NCI-H2196 treated with DMSO at 0.1 percent for 48 hours (cell line): ENCODE measurements around the gene SLC26A9.

Experiments
- DNase-seq: peaks from one replicate; lab custom pipeline; 2025; ENCODE audit not compliant: unreplicated experiment; lab: John Stamatoyannopoulos, UW

Gene SLC26A9

DNA sequence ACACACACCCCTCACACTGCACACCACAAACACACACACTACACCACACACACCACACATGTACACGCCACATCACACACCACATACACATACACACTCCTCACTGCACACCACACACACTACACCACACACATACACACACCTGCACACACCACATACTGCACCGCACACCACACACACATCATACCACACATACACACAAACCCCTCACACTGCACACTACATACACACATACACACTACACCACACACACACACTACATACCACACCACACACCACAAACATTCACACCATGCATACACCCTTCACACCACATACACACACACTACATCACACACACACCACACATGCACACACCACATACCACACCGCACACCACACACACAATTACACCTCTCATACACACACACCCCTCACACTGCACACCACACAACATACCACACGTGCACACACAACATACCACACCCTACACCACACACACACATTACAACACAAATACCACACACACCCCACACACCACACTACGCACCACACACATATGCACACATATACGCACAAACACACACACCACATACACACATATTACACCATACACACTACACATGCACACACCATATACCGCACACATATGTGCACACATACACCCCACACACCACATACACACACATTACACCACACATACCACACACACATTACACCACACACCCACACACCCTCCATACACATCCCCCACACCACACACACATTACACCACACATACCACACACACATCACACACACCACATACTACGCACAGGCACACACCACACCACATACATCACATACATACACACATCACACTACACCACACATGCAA lies 30.3 kb upstream of the SLC26A9 start:
- no peak for DNase-seq

DNA sequence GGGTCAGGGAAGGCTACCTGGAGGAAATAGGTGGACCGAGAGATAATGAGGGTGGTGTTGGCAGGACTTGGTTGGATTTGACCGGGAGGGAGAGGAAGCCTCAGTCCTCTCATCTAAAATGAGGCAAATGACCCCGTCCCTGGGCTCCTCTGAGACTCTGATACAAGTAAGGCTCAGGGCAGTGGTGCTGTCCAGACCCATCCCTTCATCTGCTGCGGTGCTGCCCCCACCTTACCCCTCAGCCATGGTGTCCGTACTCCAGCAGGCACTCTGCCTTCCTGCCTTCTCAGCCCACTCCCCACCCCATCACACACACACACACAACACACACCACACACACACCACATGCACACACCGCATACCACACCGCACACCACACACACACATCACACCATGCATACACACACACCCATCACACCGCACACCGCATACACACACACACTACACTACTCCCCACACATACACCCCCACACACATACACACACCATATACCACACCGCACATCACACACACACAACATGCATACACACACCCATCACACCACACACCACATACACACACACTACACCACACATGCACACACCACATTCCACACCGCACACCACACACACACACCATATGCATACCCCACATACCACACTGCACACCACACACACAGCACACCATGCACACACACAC lies 29.4 kb upstream of the SLC26A9 start:
- no peak for DNase-seq

DNA sequence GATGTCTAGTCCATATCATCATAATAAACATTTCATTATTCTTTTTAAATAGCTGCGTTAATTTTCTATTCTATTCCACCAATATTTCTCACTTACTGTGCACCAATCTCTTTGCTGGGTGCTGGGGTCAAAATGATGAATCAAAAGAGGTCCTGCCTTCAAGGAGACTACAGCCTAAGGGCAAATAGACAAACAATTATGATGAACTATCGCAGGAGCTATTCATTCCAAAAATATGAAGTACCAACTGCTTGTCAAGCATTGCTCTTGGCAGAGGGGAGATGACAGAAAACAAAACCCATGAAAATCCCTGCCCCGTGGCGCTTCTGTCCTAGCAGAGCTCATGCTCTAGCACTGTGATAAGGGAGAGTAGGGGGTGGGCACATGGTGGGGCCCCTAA lies 28.8 kb upstream of the SLC26A9 start:
- no peak for DNase-seq

DNA sequence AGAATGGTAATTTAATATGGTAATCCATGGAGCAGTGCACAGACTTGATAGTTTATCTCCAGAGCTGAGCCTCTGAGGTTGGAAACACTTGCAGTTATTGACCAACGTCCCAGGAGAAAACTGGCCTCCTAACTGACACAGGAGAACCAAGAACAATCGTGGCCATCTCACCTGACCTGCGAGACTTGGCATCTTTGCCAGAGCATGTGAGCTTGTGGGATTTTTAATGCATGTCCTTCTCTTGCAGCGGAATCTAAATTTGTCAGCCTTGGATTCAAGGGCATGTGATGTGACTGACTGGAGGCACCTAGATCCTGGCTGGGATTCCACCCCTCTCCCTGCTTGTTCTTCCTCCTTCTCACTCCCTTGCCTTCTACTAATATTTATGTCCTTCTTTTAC lies 27.8 kb upstream of the SLC26A9 start:
- no peak for DNase-seq

DNA sequence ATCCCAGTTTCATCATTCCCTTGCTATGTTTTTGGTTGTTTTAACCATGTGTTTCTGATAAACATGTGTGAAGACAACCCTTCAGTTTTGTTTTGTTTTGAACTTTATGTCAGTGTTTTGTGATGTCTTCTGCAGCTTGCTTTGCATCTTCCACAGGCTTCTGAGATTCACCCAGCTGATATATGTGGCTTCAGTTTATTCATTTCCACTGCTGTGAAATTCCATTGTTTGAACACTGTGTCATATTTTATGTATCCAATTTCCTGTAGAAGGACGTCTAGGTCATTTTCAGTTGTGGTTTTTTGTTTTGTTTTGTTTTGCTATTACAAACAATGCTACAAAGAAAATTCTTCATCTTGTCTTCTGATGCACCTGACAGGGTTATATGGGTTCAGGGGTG lies 27.2 kb upstream of the SLC26A9 start:
- no peak for DNase-seq

DNA sequence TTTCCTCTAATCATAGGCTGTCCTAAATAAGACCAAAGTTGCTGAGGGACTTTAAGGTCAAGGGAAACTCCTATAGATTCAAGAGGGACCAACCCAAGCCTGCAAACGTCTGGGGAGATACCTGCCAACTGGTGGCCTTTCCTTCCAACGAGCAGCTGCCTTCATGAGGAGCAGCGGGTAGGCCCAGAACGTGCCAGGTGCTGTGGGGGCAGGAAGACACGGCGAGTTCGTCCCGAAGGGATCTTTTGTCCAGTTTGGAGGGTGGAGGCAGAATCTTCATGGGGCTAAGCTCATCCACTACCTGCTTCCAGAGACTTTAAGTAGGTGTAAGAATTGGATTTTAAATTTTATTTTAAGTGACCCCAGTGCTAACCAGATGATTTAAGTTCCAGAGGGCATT lies 26.0 kb upstream of the SLC26A9 start:
- DNase-seq, result no peak

- DNase-seq, result no peak
Observed at GRCh38 chr1:205967554-205968335, 24.5 kb upstream of the SLC26A9 start.

- peak; percentile 92 for DNase-seq
Observed at GRCh38 chr1:205965036-205965884, 22.0 kb upstream of the SLC26A9 start.

- DNase-seq, result no peak
Observed at GRCh38 chr1:205963352-205964155, 20.3 kb upstream of the SLC26A9 start.

GRCh38 chr1:205962821-205963221 lies 19.6 kb upstream of the SLC26A9 start:
- no peak for DNase-seq

DNA sequence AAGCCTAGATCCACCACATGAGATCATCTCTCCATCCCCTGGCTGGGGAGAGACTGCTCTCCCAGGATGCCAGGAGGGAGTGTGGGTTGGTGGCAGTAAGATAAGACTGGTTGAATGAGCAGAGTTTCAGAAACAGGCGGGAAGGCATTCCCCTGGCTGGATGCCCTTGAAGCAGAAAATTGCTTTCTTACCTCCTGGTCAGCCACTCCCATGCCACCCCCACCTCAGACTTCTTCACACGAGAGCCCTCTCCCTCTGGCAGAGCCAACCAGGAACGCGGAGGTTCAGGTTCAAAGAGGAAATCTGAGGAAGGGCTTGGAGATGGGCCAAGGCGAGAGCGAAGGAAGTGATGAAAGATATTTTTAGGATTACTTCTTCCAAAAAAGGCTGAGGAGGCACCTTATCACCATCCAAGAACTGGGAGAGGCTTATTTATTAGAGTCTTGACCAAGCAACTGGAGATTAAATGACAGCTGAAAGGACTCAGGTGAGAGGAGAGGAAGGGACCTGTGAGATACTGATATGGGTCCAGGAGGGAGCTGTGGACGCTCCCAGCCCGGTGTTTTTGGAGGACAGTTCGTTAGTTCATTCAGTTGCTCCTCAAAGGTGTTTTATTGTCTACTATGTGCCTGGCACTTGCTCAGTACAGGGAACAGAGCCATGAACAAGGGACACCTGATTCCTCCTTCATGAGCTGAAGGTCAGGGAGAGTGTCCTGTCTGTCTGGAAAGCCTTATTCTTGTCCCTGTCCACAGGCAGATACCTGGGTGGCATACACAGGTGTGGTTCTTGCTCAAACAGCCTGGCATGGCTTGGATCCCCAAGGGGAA lies 18.9 kb upstream of the SLC26A9 start:
- DNase-seq, result peak; percentile 88

DNA sequence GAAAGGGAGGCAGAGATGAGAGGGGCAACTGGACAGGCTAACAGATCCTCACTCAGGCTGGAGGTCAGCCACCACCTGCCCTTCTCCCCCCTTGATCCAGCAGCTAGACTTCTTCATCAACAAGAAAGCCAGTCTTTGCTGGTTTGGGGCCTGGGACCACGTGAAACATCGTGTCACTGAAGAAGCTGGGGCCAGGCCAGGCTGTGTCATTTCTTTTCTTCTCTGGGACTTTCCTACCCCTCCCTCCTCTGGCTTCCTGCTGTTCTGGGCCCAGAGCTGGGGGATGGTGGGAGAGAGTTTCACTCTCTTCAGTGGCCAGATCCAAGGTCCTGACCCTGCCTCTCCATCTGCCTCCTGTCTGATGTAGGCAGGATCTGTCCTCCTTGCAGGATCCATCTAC lies 18.1 kb upstream of the SLC26A9 start:
- DNase-seq, result peak; percentile 76

GRCh38 chr1:205959789-205960188 lies 16.5 kb upstream of the SLC26A9 start:
- DNase-seq, result no peak

- no peak for DNase-seq
Observed at GRCh38 chr1:205955499-205955898, 12.2 kb upstream of the SLC26A9 start.

GRCh38 chr1:205954819-205955404 lies 11.7 kb upstream of the SLC26A9 start:
- DNase-seq, result peak; percentile 33

DNA sequence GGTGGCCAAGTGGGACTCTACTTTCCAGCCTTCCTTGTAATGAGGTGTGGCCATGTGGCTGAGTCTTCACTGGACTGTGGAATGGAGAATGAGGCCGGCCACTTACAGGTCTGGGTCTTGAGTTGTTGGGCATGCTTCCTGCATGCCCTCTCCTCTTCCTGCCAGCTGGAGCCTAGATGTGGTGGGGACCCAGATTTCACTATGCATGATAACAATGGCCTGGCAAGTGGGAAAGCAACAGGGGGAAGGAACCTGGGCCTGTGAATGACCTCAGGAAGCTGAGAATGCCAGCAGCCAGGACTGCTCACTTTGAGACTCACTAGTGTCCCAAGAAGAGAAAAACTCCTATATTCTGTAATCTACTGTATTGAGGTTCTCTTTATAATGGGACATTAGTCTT lies 8.5 kb upstream of the SLC26A9 start:
- DNase-seq, result no peak

DNA sequence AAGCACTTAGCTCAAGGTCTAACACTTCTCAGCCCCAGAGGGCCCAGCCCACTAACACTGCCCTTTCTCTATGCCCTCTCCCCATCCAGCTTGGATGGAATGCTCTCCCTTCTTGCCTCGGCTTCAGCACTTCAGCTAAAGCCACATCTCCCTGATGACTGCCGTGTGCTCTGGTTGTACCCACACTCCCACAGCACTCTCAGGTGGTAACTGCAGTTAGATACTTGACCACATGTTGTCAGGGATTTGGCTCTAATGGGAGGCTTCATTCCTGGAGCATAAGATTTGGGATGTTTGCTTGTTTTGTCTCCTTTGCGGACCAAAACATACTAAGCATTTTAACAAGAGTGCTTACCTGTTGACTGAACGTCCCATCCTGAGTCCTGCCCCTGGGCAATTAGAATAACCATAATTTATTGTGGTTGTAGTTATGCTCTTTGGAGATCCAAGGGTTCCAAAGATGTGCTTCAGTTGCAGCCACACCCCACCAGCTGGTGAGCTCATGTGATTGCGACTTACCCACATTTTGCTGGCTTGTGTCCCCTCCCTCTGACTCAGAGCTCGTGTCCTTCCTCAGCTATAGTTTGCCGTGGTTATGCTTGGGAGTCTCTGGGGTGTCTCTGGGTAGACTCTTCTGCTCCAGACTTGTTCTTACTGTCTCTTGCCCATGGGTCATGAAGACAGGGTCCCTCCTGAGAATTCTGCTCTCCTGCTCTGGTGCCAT lies 7.7 kb upstream of the SLC26A9 start:
- no peak for DNase-seq

GRCh38 chr1:205950280-205950679 lies 7.0 kb upstream of the SLC26A9 start:
- DNase-seq, result no peak
